NCI-H2171 treated with DMSO at 0.1 percent for 48 hours (cell line): ENCODE results near the gene RPL41.
A peak's percentile ranks its signal among the peaks of the same experiment; 100 is the strongest.
"Not testable (repeated sequence)": the region's sequence is repeated elsewhere in the genome, so short reads cannot be mapped to it uniquely, and the experiment has no call there.

Experiments used
- DNase-seq: peaks from one replicate; lab custom pipeline; 2025; lab: John Stamatoyannopoulos, UW

The RPL41 gene

DNA sequence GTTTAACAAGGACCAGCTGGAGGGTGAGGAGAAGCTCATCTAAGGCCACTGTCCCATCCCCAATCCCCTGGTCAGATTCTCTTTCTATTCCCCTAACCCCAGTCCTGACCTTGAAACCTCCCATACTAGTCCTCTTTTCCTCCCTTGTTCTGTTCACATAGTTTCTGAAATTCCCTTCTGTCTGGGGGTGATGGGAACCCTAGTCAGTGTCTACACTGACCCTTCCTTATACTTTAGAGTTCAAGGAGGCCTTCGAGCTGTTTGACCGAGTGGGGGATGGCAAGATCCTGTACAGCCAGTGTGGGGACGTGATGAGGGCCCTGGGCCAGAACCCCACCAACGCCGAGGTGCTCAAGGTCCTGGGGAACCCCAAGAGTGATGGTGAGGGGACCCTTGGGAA is 38.4 kb downstream of the RPL41 start:
- DNase-seq, result no peak

DNA sequence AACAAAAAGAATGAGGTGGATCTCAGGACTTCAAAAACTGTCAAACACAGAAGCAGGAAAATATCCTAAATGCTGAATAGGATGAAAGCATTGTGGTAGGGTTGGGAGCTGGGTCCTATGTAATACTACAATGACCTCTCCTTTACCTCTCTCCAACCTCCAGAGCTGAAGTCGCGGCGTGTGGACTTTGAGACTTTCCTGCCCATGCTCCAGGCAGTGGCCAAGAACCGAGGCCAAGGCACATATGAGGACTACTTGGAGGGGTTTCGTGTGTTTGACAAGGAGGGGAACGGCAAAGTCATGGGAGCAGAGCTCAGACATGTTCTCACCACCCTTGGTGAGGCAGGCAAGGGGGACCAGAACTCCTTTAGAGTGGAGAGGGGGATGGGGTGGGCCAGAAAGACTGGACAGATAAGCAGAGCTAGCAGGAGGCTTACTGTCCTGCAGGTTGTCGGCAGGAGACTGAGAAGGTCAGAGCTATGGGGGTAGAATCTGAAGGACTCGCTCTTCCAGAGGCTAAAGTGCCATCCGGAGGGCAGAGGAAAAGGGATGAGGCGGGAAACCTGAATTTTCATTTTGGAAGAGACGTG is 38.9 kb downstream of the RPL41 start:
- no peak for DNase-seq

DNA sequence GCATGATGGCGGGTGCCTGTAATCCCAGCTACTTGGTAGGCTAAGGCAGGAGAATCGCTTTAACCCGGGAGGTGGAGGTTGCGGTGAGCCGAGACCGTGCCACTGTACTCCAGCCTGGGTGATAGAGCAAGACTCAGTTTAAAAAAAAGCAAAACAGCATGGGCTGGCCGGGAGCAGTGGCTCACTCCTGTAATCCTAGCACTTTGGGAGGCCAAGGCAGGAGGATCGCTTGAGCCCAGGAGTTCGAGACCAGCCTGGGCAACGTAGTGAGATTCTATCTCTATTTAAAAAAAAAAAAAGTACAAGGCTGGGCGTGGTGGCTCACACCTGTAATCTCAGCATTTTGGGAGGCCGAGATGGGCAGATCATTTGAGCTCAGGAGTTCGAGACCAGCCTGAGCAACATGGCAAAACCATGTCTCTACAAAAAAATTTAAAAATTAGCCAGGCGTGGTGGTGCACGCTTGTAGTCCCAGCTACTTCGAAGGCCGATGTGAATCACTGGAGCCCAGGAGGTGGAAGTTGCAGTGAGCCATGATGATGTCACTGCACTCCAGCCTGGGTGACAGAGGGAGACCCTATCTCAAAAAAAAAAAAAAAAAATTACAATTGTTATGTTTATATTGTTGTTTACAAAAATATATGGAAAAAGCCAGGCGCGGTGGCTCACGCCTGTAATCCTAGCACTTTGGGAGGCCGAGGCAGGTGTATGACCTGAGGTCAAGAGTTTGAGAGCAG is 40.2 kb downstream of the RPL41 start:
- DNase-seq, result not testable (repeated sequence)

DNA sequence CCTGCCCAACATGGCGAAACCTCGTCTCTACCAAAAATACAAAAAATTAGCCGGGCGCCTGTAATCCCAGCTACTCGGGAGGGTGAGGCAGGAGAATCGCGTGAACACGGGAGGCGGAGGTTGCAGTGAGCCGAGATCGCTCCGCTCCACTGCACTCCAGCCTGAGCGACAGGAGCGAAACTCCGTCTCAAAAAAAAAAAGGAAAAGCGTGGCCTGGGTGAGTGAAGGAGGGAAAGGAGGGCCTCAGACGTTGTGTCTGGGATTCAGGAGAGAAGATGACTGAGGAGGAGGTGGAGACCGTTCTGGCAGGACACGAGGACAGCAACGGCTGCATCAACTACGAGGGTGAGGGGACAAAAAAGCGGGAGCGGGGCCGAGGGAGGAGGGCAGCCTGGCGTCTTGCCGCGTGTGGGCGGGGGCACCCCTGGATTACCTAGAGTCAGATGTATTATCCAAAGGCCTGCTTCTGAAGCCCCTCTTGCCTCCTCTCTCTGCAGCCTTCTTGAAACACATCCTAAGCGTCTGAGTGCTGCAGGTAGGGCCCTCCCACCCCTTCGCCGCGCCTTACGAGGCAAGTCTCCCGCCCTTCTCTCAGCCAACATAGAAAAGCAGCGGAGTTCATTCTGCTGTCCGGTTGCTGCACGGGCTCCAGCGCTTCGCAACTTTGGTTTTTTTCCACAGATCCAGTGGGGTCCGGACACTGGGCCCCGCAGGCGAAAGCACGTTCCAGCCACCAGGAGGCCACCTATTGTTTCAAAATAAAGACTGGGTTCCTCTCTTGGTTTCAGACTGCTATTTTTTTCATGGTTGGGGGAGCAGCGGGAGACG is 41.0 kb downstream of the RPL41 start:
- peak; percentile 96 for DNase-seq

DNA sequence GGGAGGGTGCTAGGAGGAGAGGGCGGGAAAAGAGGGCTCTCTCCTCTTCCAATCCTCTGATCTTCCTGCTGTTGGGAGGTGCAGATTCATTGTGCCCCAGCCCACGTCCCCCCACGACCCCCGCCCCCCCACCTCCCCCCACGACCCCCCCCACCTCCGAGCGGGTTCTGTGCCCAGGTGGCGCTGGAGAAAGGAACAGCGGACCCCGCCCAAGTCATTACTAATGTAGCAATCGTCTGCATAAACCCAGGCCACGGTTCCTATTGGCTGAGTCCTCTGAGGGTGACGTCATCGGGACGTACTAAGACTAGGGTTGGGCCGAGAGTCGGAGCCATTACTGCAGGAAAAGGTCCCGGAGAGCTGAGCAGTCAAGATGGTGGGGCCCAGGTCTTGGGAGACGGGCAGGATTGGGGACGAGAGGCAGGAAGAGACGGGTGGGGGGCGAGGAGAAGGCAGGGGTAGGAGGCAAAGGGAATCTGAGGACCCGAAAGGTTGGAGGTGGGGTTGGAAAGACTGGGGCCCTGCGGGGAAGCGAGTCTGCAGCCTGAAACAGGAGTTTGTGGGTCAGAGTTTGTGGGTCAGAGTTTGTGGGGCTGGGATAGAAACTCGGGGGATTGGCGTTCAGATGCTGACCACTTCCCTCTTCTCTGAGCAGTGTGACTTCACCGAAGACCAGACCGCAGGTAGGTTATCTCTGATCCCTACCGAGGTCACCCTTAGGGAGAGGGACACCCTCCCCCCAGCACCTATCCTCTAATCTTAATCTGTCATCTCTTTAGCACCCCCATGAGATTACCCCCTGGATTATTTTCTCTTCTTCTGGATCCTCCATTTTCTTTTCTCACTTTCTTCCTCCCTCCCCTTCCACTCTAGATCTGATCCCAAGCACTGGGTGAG is 41.8 kb downstream of the RPL41 start, which contains the start of gene MYL6:
Gene MYL6 (plus strand): TSS at position 331 of the 897 bp plus-strand sequence. CDS start 43 bp downstream, at position 374.
- DNase-seq, result peak; percentile 99

DNA sequence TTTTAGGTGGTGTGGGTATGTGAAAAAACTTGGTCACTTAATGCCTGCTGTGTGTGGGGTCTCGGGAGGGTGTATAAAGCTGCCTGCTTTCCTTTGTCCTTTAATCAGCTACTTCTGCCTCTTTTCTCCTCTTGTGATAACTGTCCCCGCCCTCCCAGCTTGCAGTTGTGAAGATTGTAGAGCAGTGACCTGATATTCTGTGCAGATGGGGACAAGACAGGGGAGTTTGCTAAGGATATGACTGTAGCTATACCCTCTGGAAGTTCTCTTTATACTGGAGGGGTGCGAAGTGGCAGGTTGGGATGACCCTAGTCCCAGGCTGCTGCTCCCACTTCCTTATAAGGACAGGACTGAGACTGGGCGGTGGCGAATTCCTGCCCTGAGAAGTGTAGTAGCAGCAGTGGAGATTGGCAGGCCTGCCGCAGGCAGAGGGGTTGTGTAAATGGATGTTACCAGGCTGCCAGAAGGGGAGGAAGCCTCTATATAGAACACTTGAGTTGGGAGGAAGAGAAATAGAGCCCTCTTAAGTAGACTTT is 42.6 kb downstream of the RPL41 start:
- peak; percentile 62 for DNase-seq

DNA sequence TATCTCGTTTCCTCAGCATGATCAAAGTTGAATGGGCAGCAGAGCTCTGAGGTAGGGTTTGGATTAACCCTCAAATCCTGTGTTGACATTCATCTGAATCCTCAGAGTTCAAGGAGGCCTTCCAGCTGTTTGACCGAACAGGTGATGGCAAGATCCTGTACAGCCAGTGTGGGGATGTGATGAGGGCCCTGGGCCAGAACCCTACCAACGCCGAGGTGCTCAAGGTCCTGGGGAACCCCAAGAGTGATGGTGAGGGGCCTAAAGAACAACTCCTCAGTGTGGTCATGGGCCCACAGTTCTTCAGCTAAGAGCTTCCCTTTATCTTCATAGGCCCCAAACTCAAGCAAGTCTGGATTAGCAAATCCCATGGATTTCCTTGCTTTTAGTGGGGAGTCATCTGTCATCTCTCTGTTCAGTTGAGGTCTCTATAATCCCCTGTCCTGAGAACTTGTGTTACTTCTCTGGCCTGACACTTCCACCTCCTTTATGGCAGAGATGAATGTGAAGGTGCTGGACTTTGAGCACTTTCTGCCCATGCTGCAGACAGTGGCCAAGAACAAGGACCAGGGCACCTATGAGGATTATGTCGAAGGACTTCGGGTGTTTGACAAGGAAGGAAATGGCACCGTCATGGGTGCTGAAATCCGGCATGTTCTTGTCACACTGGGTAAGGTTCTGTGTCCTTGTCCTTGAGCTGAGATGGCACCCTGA is 43.2 kb downstream of the RPL41 start:
- no peak for DNase-seq

DNA sequence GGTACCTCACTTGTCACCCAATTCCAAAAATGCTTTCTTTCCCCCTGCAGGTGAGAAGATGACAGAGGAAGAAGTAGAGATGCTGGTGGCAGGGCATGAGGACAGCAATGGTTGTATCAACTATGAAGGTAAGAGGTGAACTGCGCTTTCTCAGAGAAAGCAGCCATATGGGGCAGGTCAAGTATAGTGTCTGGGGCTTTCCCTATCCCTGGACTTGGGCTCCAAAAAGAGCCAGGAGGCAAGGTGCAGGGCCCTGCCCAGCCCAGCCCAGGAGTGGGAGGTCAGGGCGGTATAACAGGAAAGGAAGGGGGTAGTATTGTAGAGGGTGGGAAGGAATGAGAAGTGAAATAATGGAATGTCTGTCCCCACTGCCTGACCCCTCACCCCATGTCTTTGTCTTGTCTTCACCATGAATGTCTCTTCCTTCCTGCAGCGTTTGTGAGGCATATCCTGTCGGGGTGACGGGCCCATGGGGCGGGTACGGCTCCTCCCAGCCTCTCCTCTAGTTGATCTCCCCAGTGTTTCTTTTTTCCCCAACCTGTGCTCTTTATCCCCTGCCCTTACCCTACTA is 43.8 kb downstream of the RPL41 start:
- DNase-seq, result no peak

DNA sequence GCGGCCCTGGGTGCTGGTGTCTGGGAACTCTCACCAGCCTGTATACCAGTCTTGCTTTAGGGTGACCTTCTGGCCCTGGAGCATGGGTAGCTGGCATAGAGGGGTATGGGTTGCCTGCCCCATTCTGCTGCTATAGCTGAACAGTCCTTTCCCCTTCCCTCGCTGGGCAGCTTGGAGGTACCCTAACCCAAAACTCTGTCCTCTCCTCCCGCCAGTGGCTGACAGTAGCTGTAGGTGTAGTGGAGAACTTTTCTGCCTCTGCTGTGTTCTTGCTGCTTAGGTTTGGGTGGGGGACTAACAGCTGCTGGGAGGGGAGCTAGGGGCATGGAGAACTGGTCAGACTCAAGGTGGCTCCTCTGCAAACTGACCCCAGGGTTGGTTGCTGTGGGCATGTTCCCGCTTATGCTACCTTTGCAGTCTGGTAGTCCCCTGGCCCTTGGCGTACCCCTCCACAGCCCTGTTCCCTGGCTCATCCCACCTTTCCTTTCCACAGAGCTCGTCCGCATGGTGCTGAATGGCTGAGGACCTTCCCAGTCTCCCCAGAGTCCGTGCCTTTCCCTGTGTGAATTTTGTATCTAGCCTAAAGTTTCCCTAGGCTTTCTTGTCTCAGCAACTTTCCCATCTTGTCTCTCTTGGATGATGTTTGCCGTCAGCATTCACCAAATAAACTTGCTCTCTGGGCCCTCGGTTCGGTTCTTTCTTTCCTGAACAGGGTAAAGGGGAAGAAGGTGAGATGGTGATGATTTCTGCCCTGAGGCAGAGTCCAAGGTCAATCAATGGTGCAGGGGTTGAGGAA is 44.7 kb downstream of the RPL41 start:
- no peak for DNase-seq

DNA sequence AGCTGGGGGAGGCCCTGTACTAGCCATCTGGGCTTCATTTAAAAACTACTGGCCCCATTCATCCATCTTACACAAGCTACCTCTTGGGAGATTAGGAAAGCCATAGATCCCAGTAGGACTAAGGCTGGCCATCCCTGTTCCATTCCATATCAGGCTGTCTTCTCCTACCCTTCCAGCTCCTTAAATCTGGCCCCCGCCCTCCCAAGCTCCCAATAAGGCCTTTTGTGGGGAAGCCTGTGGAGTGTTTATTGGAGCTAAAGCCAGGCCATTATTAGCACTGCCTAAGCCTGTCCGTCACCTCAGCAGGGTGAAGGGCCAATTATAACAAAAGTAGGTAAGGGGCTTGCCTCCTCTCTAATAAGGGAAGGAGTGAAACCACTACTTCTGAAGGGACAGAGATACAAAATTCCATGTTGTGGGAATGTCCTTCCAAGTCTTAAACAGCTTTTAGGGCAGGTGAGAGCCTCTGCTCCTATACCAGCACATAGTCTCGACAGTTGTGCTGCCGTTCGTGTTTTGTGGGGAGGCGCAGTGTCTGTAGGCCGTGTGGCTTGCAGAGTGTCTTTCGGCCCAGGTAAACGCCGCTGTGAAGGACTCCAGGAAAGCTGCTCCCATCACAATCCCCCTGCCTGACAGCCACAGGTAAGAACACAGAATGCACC is 45.4 kb downstream of the RPL41 start:
- no peak for DNase-seq

DNA sequence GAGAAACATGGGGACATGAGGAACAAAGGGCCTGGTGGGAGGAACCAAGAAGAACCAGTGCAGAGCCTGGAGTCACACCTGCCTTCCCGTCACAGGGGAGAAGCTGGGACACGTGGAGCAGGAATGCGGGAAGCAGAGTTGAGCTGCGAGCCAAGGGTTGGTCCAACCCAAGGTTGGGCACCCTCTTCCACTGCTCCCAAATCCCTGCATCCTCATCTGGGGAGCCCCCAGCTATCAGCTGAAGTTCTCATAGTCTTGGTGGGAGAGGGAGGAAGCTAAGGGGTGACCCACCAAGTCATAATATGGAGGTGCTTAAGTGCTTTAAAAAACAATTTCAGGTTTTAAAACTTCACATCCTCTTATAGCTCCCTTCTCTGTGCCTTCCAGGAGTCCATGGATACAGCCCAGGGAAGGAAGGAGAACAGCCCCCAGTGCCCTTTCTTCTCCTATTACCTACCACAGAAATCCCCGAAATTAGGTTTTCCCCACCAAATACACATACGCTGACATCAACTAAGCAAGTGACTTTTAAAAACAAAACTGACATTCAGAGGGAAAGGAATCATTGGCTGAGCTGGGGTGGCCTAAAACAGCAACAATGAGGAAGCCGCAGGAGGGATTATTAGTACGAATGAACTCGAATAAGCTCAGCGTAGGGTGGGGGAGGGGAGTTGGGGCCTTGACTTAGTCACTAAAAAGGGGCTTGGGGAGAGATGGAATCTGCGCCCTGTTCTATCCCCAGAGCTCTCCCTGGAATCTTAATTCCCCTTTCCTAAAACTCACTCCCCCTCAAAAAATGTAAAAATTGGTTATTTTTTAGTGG is 46.2 kb downstream of the RPL41 start:
- DNase-seq, result no peak

DNA sequence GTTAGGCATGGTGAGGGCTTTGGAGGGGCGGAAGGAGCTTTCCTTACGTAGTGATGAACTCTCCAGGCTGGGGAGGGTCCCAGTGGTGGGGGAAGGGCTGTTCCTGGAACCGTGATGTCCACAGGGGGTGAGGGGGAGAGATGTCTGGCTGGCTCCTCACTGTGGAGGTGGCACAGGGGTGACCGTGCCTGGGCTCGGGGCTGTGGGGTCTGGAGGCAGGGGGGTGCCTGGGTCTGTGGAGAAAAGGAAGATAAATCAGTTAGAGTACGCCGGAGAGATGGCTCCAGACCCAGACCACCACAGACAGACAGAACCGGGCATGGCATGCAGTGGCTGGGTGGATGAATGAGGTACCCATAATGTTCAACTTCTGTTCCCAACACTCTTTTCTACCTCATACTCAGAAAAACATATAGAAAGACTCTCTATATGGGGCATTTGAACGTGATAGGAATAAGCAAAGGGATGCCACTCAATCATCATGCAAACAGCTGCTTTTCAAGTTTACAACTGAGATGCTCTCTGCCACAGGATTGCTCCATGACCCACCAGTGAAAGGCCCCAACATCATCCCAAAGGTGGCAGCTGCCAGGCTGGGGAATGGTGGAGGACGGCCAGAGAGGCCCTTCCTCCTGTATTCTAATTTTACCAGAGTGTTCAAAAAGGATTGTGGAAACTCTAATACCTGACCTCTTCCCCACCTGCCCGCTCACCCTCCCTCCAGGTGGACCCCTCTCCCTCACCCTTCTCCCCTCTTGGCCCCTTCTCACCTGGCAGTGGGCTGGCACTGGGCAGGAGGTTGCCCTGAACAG is 47.3 kb downstream of the RPL41 start:
- DNase-seq, result no peak

DNA sequence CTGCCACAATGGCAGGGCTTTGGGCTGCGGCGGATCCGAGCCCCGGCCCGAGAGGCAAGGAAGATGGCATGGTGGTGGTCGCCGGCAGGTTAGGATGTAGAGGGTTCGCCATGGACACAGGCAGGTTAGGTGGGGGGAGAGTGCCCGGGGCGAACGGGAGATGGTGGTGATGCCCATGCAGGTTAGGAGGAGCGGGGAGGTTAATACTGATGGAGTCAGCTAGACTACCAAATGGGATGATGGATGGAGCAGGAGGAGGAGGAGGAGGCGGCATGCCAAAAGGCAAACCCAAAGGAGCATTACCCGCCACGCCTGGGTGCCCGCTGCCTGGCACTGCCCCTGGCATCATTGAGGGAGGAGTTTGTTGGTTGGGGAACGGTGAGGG is 47.9 kb downstream of the RPL41 start:
- DNase-seq, result no peak

DNA sequence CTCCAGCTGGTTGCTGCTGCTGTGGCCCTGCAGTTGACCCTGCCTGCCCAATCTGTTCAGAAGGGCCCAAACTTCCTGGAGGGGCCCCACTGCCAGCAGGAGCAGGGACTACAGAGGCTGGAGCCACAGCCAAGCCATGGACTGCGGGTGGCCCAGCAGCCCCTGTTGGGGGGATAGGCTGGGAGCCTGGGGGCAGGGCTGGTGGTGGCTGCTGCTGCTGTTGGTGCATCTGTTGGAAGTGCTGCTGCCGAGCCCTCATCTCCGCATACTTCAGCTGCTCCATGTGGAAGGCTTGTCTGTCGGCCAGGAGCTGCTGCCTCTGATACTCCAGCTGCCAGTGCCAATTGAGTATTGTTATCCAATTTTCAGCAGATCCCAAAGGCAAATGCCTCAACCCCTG is 48.9 kb downstream of the RPL41 start:
- DNase-seq, result no peak
